GM12864 (cell line): ENCODE data around the gene LRRC52.

Experiments used
- DNase-seq: peaks from one replicate; pipeline ENCODE4 v3.0.0-alpha.2; 2011; ENCODE audit warnings: low read depth
- H3K4me3 ChIP-seq: 2 replicates; pipeline ENCODE4 v1.5.1; 2011; ENCODE audit warnings: mild to moderate bottlenecking, low read depth, low read length, control low read depth
- CTCF ChIP-seq: IDR thresholded peaks from 2 replicates; pipeline ENCODE4 v1.5.1; 2011; ENCODE audit warnings: low read depth, mild to moderate bottlenecking, moderate library complexity, low read length, control low read depth, inconsistent platforms; ENCODE audit errors: missing control alignments

The LRRC52 gene

GRCh38 chr1:165525708-165526107 is 18.1 kb upstream of the LRRC52 start:
- no peak for TF ChIP-seq CTCF
- H3K4me3 ChIP-seq = no peak overlapping the region
- no peak for DNase-seq

- no peak for TF ChIP-seq CTCF
- no peak overlapping the region for H3K4me3 ChIP-seq
- DNase-seq = no peak
Observed at GRCh38 chr1:165527251-165528007, 16.4 kb upstream of the LRRC52 start.

GRCh38 chr1:165531021-165531420 is 12.8 kb upstream of the LRRC52 start:
- no peak overlapping the region for H3K4me3 ChIP-seq
- TF ChIP-seq CTCF = no peak
- DNase-seq = no peak

GRCh38 chr1:165532053-165532452 is 11.7 kb upstream of the LRRC52 start:
- no peak for TF ChIP-seq CTCF
- no peak overlapping the region for H3K4me3 ChIP-seq
- DNase-seq = no peak

GRCh38 chr1:165533254-165533653 is 10.5 kb upstream of the LRRC52 start:
- DNase-seq = no peak
- no peak for TF ChIP-seq CTCF
- no peak overlapping the region for H3K4me3 ChIP-seq

- no peak overlapping the region for H3K4me3 ChIP-seq
Observed at GRCh38 chr1:165536016-165536415, 7.8 kb upstream of the LRRC52 start.

More at GRCh38 chr1:165536016-165536415, 7.8 kb upstream of the LRRC52 start:
- no peak for TF ChIP-seq CTCF
- DNase-seq = no peak
